Measurements from ENCODE around the gene RGS6.
"Not testable (repeated sequence)": the region's sequence is repeated elsewhere in the genome, so short reads cannot be mapped to it uniquely, and the experiment has no call there.

- not testable (repeated sequence) for TF ChIP-seq POLR2A (IDR thresholded peaks at IDR 0.05; ENCODE audit: low read depth, low read length); POLR2AphosphoS5 (IDR thresholded peaks at IDR 0.05; ENCODE audit: low read depth, low read length); TAF1 (IDR thresholded peaks at IDR 0.05; ENCODE audit: low read depth, low read length); SPI1 (IDR thresholded peaks at IDR 0.05; ENCODE audit: low read depth, low read length); PAX5 (IDR thresholded peaks at IDR 0.05; ENCODE audit: insufficient read depth, low read length, severe bottlenecking); POU2F2 (IDR thresholded peaks at IDR 0.05; ENCODE audit: low read depth, low read length)
These were observed 9.4 kb downstream of the RGS6 start for GRCh38 chr14:71941616-71942015.
